ENCODE data around the gene GSK3B. TPM values are rescaled to one million over a fixed set of nuclear protein-coding genes. Genes with fewer than 3 reads are reported as not detected.
"Not testable (repeated sequence)": the region's sequence is repeated elsewhere in the genome, so short reads cannot be mapped to it uniquely, and the experiment has no call there.

The GSK3B gene
- total RNA-seq, 2 experiments from 2014 or later: 35.1 to 35.9 TPM

DNA sequence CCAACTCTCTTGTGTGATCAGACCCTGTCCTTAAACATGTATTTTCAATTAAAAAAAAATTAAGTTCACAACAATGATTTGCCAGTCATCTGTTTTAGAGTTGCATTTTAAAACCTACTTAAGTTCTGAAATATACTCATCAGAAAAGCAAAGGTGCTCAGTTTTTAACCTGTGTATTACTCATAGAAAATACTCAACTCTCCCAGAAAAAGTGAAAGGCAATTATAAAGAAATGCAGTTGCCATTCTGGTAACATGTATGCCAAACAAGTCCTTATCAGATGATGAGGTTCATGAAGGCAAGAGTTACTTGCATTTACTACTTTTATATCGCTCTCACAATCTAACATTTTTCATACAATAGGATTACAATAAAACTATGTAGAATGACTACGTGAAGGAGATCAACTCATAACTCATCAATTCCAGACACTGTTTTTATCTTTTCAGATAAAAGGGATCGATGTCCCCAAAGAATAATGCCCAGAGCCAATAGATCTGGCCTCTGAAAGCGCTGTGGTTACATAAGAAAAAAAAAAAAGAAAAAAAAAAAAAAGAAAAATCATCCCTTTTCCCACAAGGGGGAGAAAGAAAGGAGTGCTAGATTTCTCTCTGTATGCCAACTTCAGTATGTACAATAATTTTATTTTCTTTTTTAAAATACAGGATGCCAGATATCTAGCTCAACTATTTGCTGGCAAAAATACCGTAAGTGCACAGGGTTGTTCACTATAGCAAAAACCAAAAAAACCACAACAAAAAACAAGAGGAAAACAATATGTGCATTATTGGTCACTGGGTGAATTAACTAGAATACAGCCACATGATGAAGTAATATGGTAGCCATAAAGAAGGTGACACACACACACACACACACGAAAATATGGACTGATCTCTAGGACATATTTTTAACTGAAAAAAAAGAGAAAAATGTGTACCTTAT is 175.0 kb downstream of the GSK3B start:
- Mint-ChIP-seq H3K9me3 (ENCODE audit: low read depth) (no peaks in the 10 kb centered on the region), H3K4me3 (no peak overlapping the region), H3K27ac (no peak overlapping the region), H3K27me3 (no peaks in the 10 kb centered on the region), H3K4me1 (peaks cover 7% of the 10 kb centered on the region), H3K36me3 (peaks cover 26% of the 10 kb centered on the region)
- DNase-seq (no peak), ATAC-seq (no peak)
- CTCF ChIA-PET: no interaction called here

DNA sequence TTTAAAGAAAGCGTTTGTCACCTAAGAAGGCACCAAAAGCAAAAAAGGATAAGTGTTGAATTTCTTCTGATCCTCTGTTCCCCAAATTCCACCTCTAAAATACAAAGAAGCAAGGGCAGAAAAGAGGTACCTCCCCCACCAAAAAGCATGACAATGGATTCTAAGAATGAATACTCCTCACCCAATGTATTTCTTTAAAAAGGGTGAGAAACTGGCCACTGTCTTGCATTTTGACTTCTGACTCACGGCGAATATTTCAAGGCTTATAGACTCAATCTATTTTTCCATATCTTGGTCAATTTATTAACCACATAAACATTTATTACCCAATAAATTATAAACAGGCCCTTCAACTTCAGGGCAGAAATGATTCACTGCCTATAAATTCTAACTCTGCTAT is 181.2 kb downstream of the GSK3B start:
- DNase-seq (no peak), ATAC-seq (no peak)
- Mint-ChIP-seq H3K36me3 (peaks cover 31% of the 10 kb centered on the region), H3K27ac (no peak overlapping the region), H3K9me3 (ENCODE audit: low read depth) (no peaks in the 10 kb centered on the region), H3K4me1 (peaks cover 13% of the 10 kb centered on the region), H3K4me3 (no peak overlapping the region), H3K27me3 (no peaks in the 10 kb centered on the region)
- CTCF ChIA-PET: no interaction called here

DNA sequence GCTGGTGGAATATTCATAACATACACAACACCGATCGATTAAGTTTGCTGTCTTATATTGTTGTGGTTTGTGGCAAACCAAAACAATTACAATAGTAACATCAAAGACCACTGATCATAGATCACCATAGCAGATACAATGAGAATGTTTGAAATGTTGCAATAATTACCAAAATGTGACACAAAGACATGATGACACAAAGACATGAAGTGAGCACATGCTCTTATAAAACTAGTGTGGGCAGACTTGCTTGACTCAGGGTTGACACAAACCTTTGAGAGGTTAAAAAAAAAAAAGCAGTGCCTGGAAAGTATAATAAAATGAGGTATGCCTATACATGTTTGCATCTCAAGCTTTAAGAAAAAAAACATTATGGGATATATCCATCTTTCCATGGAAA is 182.0 kb downstream of the GSK3B start:
- peaks cover 13% of the 10 kb centered on the region for H3K4me1 Mint-ChIP-seq
- H3K9me3 Mint-ChIP-seq (ENCODE audit: low read depth): no peaks in the 10 kb centered on the region
- H3K27me3 Mint-ChIP-seq: no peaks in the 10 kb centered on the region
- H3K27ac Mint-ChIP-seq: no peak overlapping the region
- CTCF ChIA-PET: no interaction called here
- no peak overlapping the region for H3K4me3 Mint-ChIP-seq
- ATAC-seq (peak; percentile 23), DNase-seq (no peak)
- H3K36me3 Mint-ChIP-seq: peaks cover 31% of the 10 kb centered on the region

DNA sequence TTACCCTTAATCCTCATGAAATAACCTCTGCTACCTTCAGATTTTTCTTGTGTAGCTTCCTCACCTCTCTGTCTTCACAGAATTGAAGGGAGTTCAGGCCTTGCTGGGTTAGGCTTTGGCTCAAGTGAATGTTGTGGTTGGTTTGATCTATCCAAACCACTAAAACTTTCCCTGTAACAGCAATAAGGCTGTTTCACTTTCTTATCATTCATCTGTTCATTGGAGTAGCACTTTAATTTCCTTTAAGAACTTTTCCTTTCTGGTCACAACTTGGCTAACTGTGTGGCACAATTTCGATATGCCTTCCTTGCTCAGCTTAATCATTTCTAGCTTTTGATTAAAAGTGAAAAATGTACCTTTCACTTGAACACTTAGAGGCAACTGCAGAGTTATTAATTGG is 182.5 kb downstream of the GSK3B start:
- Mint-ChIP-seq H3K27me3 (no peaks in the 10 kb centered on the region), H3K4me1 (peaks cover 13% of the 10 kb centered on the region), H3K4me3 (no peak overlapping the region), H3K36me3 (peaks cover 31% of the 10 kb centered on the region), H3K9me3 (ENCODE audit: low read depth) (no peaks in the 10 kb centered on the region), H3K27ac (no peak overlapping the region)
- peak; percentile 36 for ATAC-seq
- CTCF ChIA-PET: no interaction called here
- DNase-seq: no peak

DNA sequence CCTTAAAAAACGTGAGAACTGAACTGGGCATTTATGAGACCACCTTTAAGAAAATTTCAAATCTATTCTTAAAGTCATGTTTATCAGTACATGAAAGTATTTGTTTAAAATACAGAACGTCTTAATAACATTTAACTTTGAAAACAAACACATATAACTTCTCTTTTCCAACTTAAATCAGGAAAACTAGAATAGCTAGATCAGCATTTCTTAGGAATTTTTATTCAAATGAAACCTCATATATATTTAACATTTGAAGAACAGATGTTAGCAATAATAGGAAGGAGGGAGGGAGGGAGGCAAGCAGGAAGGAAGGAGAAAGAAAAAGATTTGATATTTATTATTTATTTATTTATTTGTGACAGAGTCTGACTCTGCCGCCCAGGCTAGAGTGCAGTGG is 192.2 kb downstream of the GSK3B start:
- peaks cover 10% of the 10 kb centered on the region for H3K36me3 Mint-ChIP-seq
- H3K27me3 Mint-ChIP-seq: no peaks in the 10 kb centered on the region
- DNase-seq (no peak), ATAC-seq (no peak)
- H3K4me1 Mint-ChIP-seq: no peaks in the 10 kb centered on the region
- H3K27ac Mint-ChIP-seq: no peak overlapping the region
- CTCF ChIA-PET: interaction anchor here (1.1 to 1.3 kb wide), 2 partner anchors 9 to 10 kb away, joined by 3 to 4 read pairs; no protein-coding TSS in a partner anchor
- H3K9me3 Mint-ChIP-seq (ENCODE audit: low read depth): no peaks in the 10 kb centered on the region
- no peak overlapping the region for H3K4me3 Mint-ChIP-seq

DNA sequence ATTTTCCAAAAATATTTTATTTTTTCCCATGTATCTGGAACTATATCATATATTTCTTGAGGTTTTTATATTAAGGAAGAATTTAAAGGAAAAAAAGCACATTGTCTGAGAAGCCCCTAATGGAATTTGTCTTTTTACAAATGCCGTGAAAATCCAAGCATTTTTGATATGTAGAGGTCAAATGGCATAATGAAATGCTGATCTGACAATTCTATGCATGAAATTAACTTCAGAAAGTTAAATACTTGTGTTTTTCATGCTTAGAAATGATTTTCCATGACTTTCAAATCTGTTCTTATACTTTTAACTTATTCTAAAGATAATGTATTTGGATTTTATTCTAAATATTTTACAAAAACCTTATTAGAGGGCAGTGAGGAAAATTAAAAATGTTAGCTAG is 193.1 kb downstream of the GSK3B start:
- CTCF ChIA-PET: interaction anchor here (1.1 to 1.3 kb wide), 2 partner anchors 8 to 9 kb away, joined by 3 to 4 read pairs; no protein-coding TSS in a partner anchor
- no peak for ATAC-seq
- peaks cover 10% of the 10 kb centered on the region for H3K36me3 Mint-ChIP-seq
- H3K27ac Mint-ChIP-seq: no peak overlapping the region
- no peak overlapping the region for H3K4me3 Mint-ChIP-seq
- no peaks in the 10 kb centered on the region for H3K9me3 Mint-ChIP-seq (ENCODE audit: low read depth)
- no peaks in the 10 kb centered on the region for H3K27me3 Mint-ChIP-seq
- H3K4me1 Mint-ChIP-seq: no peaks in the 10 kb centered on the region
- no peak for DNase-seq

DNA sequence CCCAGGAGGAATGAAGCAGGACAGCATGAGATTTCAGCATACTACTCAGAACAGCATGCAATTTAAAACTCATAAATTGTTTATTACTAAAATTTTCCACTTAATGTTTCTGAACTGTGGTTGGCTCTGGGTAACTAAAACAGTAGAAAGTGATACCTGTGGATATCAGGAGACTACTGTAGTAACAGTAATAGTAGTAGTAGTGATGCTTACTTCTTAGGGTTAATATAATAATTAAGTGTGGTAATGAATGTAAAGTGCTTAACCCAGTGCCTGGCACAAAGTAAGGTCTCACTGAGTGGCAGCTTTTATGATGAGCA is 195.1 kb downstream of the GSK3B start:
- H3K4me3 Mint-ChIP-seq: no peak overlapping the region
- CTCF ChIA-PET: no interaction called here
- H3K27ac Mint-ChIP-seq: no peak overlapping the region
- no peaks in the 10 kb centered on the region for H3K27me3 Mint-ChIP-seq
- H3K4me1 Mint-ChIP-seq: peaks cover 2% of the 10 kb centered on the region
- peaks cover 13% of the 10 kb centered on the region for H3K36me3 Mint-ChIP-seq
- no peak for DNase-seq
- H3K9me3 Mint-ChIP-seq (ENCODE audit: low read depth): no peaks in the 10 kb centered on the region
- ATAC-seq: no peak

DNA sequence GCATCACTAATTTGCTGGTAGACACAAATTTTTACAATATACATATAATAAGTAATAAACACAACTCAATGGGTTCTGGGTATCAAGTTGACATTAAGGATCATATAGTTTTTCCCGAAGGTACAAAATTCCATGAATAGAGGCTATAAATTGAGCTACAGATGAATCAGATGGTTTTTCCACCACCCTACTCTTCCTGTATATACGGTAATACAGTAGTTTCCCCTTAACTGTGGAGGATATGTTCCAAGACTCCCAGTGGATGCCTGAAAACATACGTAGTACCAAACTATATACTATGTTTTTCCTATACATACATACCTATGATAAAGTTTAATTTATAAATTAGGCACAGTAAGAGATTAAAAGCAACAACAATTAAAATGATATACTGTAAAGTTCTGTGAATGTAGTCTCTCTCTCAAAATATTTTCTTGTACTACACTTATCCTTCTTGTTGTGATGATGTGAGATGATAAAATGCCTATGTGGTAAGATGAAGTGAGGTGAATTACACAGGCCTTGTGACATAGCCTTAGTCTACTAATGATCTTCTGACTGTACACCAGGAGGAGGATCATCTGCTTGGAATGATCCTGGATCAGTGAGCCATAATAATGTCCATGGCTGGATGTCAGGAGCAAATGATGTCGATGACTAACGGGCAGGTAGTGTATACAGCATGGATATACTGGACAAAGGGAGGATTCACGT is 195.6 kb downstream of the GSK3B start:
- Mint-ChIP-seq H3K4me3 (no peak overlapping the region), H3K36me3 (peaks cover 12% of the 10 kb centered on the region), H3K4me1 (peaks cover 2% of the 10 kb centered on the region), H3K9me3 (ENCODE audit: low read depth) (no peaks in the 10 kb centered on the region), H3K27me3 (no peaks in the 10 kb centered on the region), H3K27ac (no peak overlapping the region)
- no peak for DNase-seq
- CTCF ChIA-PET: no interaction called here
- no peak for ATAC-seq

DNA sequence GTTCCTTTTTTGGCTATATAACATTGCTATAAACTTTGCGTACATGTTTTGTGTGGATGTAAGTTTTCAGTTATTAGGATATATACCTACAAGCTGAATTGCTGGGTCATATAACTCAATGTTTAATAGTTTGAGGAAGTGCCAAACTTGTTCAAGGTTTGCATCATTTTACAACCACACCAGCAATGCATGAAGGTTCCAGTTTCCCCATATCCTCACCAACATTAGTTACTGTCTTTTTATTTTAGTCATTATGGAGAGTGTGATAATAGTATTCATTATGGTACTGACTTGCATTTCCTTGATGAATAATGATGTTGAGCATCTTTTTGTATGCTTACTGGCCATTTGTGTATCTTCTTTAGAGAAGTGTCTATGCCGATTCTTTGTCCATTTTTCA is 200.1 kb downstream of the GSK3B start:
- Mint-ChIP-seq H3K4me1 (peaks cover 7% of the 10 kb centered on the region), H3K9me3 (ENCODE audit: low read depth) (no peaks in the 10 kb centered on the region), H3K27ac (no peak overlapping the region), H3K4me3 (no peak overlapping the region), H3K27me3 (no peaks in the 10 kb centered on the region), H3K36me3 (peaks cover 13% of the 10 kb centered on the region)
- no peak for DNase-seq
- CTCF ChIA-PET: interaction anchor here (1.2 to 1.7 kb wide), 3 partner anchors 201 to 523 kb away, joined by 3 to 8 read pairs (median 3); no protein-coding TSS in a partner anchor
- no peak for ATAC-seq

DNA sequence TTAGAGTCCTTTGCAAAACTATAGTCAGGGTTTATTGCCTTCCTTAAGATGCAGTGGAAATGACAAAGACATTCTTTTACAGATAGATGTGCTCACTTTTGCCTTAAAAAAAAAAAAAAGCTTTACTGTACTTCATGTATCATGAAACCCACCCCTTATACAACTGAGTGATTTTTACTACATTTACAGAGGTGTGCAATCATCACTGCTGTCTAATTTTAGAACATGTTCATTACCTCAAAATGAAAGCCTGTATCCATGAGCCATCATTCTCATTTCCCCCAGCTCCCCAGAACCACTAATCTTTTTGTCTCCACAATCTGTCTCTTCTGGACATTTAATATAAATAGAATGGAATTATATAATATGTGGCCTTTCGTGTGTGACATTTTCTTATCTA is 200.5 kb downstream of the GSK3B start:
- CTCF ChIA-PET: interaction anchor here (0.9 to 1.7 kb wide), 6 partner anchors 8 to 524 kb away, joined by 3 to 8 read pairs (median 3); no protein-coding TSS in a partner anchor
- ATAC-seq: no peak
- no peak overlapping the region for H3K4me3 Mint-ChIP-seq
- H3K27me3 Mint-ChIP-seq: no peaks in the 10 kb centered on the region
- no peak overlapping the region for H3K27ac Mint-ChIP-seq
- no peaks in the 10 kb centered on the region for H3K9me3 Mint-ChIP-seq (ENCODE audit: low read depth)
- peaks cover 15% of the 10 kb centered on the region for H3K36me3 Mint-ChIP-seq
- peaks cover 7% of the 10 kb centered on the region for H3K4me1 Mint-ChIP-seq
- no peak for DNase-seq

DNA sequence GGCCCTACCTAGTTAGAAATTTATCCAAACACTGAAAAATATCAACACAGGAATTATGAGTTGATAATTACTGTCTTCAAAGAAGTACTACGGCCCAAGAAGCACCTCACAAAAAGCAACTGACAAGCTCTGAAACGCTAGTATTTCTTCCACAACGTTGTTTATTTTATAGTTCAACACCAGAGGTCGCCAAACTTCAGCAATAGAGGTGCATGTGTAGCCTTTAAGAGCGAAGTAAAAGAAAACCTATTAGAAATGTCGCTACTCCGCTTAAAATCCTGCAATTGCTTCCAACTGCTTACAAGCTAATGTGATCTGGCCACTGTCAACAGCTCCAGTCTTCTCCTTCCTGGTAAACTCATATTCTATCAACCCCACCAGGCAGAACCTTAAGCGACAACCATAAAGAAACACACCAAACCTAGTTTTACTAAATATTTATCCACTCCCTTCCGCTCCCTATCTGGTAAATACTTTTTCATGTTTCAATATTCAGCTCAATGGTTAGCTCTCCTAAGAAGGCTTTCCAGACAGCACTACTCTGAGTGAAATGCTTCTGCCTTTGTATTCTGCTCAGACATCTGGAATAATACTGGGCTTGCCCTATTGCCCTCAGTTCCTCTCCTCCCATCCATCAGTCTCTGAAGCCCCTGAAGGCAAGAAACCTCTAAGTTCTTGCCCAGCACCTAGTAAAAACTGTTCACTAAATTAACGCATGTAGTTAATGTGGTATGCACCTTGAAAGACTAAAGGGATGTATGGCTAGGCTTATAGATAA is 202.1 kb downstream of the GSK3B start:
- no peak overlapping the region for H3K4me3 Mint-ChIP-seq
- H3K27me3 Mint-ChIP-seq: no peaks in the 10 kb centered on the region
- ATAC-seq: peak; percentile 68
- peak; percentile 52 for DNase-seq
- no peak overlapping the region for H3K27ac Mint-ChIP-seq
- H3K9me3 Mint-ChIP-seq (ENCODE audit: low read depth): no peaks in the 10 kb centered on the region
- CTCF ChIA-PET: interaction anchor here (0.6 to 2.1 kb wide), 21 partner anchors 9 to 667 kb away, joined by 3 to 16 read pairs (median 3); no protein-coding TSS in a partner anchor
- peaks cover 29% of the 10 kb centered on the region for H3K36me3 Mint-ChIP-seq
- peaks cover 7% of the 10 kb centered on the region for H3K4me1 Mint-ChIP-seq

DNA sequence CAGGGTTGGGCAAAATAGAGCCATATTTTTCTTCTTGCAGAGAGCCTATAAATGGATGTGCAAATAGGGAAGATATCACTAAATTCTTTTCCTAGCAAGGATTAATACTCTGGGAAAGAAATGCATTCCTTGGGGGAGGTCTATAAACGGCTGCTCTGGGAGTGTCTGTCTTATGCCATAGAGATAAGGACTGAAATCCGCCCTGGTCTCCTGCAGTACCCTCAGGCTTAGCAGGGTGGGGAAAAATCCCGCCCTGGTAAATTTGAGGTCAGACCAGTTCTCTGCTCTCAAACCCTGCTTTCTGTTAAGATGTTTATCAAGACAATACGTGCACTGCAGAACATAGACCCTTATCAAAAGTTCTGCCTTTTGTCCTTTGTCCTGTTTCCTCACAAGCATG is 205.6 kb downstream of the GSK3B start:
- DNase-seq; H3K4me3 Mint-ChIP-seq; ATAC-seq; H3K27me3 Mint-ChIP-seq; CTCF ChIA-PET; H3K27ac Mint-ChIP-seq; H3K4me1 Mint-ChIP-seq; H3K9me3 Mint-ChIP-seq (ENCODE audit: low read depth): not testable (repeated sequence)
- peaks cover 30% of the 10 kb centered on the region for H3K36me3 Mint-ChIP-seq

DNA sequence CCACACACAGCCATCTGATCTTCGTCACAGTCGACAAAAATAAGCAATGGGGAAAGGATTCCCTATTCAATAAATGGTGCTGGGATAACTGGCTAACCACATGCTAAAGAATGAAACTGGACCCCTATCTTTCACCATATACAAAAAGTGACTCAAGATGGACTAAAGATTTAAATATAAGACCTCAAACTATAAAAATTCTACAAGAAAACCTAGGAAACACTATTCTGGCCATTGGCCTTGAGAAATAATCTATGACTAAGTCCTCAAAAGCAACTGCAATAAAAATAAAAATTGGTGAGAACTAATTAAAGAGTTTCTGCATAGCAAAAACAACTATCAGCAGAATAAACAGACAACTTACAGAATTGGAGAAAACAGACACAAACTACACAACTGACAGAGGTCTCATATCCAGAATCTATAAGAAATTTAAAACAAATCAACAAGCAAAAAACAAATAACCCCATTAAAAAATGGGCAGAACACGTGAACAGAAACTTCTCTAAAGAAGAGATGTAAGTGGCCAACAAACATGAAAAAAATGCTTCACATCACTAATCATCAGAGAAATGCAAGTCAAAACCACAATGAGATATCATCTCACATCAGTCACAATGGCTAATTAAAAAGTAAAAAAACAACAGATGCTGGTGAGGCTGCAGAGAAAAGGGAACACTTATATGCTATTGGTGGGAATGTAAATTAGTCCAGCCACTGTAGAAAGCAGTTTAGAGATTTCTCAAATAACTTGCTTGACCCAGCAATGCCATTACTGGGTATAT is 208.3 kb downstream of the GSK3B start:
- Mint-ChIP-seq H3K9me3 (ENCODE audit: low read depth) (no peaks in the 10 kb centered on the region), H3K27me3 (no peaks in the 10 kb centered on the region), H3K27ac (no peak overlapping the region), H3K36me3 (peaks cover 36% of the 10 kb centered on the region), H3K4me3 (no peak overlapping the region), H3K4me1 (peaks cover 4% of the 10 kb centered on the region)
- CTCF ChIA-PET: no interaction called here
- no peak for ATAC-seq
- no peak for DNase-seq

Data from activated CD8-positive, alpha-beta memory T cell treated with anti-CD3 and anti-CD28 coated beads, Interleukin-2, amount 10 ng/mL, durations not matched to agents 7 days and 5 days (primary cell).